Testis (tissue), 5 donors: Measurements from ENCODE around the gene UQCRH. TPM values are rescaled to one million over a fixed set of nuclear protein-coding genes. Genes with fewer than 3 reads are reported as not detected.

Source experiments
- DNase-seq: peaks from one replicate; pipeline ENCODE4 v3.0.0-alpha.2; 2019
- H3K27ac ChIP-seq, 2 donors: fragments of 200-600 bp; sonication (generic); one replicate each; pipeline ENCODE4 v1.5.1; 2019
- H3K27me3 ChIP-seq: fragments of 200-600 bp; sonication (generic); one replicate; pipeline ENCODE4 v1.5.1; 2019
- H3K36me3 ChIP-seq: fragments of 200-600 bp; sonication (generic); one replicate; pipeline ENCODE4 v1.5.1; 2017; ENCODE audit warnings: low read depth; ENCODE audit errors: missing control alignments
- H3K4me1 ChIP-seq: fragments of 200-600 bp; sonication (generic); one replicate; pipeline ENCODE4 v1.5.1; 2019
- H3K4me3 ChIP-seq, 2 donors: fragments of 200-600 bp; sonication (generic); one replicate each; pipeline ENCODE4 v1.5.1; 2017 to 2019
- H3K9me3 ChIP-seq: fragments of 200-600 bp; sonication (generic); one replicate; pipeline ENCODE4 v1.5.1; 2017
- CTCF ChIP-seq, 3 experiments: fragments of 450-650 bp in 2 of 3; fragments of 200-600 bp in 1 of 3; sonication (generic) in 1 of 3; IDR thresholded peaks; one replicate each; pipeline ENCODE4 v1.5.1; 2016 to 2019; ENCODE audit warnings: antibody characterized with exemption in 3 of 3, mild to moderate bottlenecking in 2 of 3, moderate library complexity in 1 of 3
- POLR2A ChIP-seq: fragments of 450-650 bp; IDR thresholded peaks from one replicate; pipeline ENCODE4 v1.6.1; 2017; ENCODE audit warnings: antibody characterized with exemption, mild to moderate bottlenecking, moderate library complexity
- WGBS, 2 donors: methylation state at CpG; one replicate each; pipeline ENCODE4 v1.1.5; 2018; 5-methylcytosine and 5-hydroxymethylcytosine counted together
- intact Hi-C: fragments of 100-400 bp; cut with DNase I; formaldehyde crosslinking; loops from one replicate; pipeline ENCODE4 v1.15.1; 2023; ENCODE audit warnings: low total_unique reads
- long read RNA-seq, 2 donors: transcript quantifications; one replicate each; lab custom pipeline, GENCODE V29; 2026
- polyA plus RNA-seq: library from polyadenylated mRNA; stranded (reverse); fragments of 350-450 nt; fragmentation: Illumina TruSeq; extraction: RNeasy Lipid Tissue Mini Kit (QIAGEN cat#74804); gene quantifications from one replicate; pipeline ENCODE4 v1.2.3, GENCODE V29; 2014; ENCODE audit warnings: low read depth, low replicate concordance; ENCODE audit not compliant: insufficient read depth
- total RNA-seq, 2 donors: library from RNA; depleted of rRNA; stranded (reverse); fragments of >200 nt; gene quantifications; one replicate each; pipeline ENCODE4 v1.2.3, GENCODE V29; 2016

The UQCRH gene
- 100 to 1,000 TPM; 183 to 259 TPM for total RNA-seq
- polyA plus RNA-seq: 165 TPM
- long read RNA-seq, donor 1, transcript UQCRH-205 (5 exons, 674 nt): minor isoform, 9 of 266 reads
- long read RNA-seq, donor 1, transcript UQCRH-202 (2 exons, 621 nt): minor isoform, 14 of 266 reads
- long read RNA-seq, donor 1, transcript UQCRH-201 (4 exons, 604 nt): major isoform, 203 of 266 reads
- long read RNA-seq, donor 1, partial matches to known transcripts: 0 of 266 reads
- long read RNA-seq, donor 1, other reads (novel, unspliced or antisense): 39 of 266 reads
- long read RNA-seq, donor 2, transcript UQCRH-201 (4 exons, 604 nt): major isoform, 147 of 190 reads
- long read RNA-seq, donor 2, transcript UQCRH-202 (2 exons, 621 nt): minor isoform, 8 of 190 reads
- long read RNA-seq, donor 2, partial matches to known transcripts: 13 of 190 reads
- long read RNA-seq, donor 2, other reads (novel, unspliced or antisense): 17 of 190 reads

- peak; percentile 98 for DNase-seq
- intact Hi-C loops: no loop called here
- Histone ChIP-seq H3K27me3 (no peaks in the 10 kb centered on the region), H3K36me3 (no peaks in the 10 kb centered on the region), H3K9me3 (no peaks in the 10 kb centered on the region), H3K27ac (peak within 1 kb of the TSS; percentile 99 to 100), H3K4me1 (peaks cover 27% of the 10 kb centered on the region), H3K4me3 (peak within 1 kb of the TSS; percentile 87 to 98)
- WGBS, 2 donors: 0% methylated on average over 35 to 59 of the region's 61 CpGs
- TF ChIP-seq CTCF (IDR thresholded peaks at IDR 0.05) (peak in 1 of 3 experiments; percentile 13), POLR2A (peak; percentile 69)
Measured at GRCh38 chr1:46303038-46303871, at the start of gene UQCRH, which contains the start of gene LRRC41. TSS of gene UQCRH (plus strand) at chr1:46303698. CDS start at chr1:46303767, 69 bp downstream. TSS of gene LRRC41 (minus strand) at chr1:46303616. CDS start at chr1:46303322, 294 bp downstream.

GRCh38 chr1:46254668-46255067 lies 48.8 kb upstream of the UQCRH start:
- H3K4me3 ChIP-seq: no peak overlapping the region
- WGBS, 2 donors: 90 to 97% methylated on average over 5 of the region's 5 CpGs
- intact Hi-C loops: no loop called here
- no peaks in the 10 kb centered on the region for H3K4me1 ChIP-seq
- TF ChIP-seq POLR2A: no peak
- TF ChIP-seq CTCF (IDR thresholded peaks at IDR 0.05): no peak
- H3K27ac ChIP-seq: no peak overlapping the region
- H3K27me3 ChIP-seq: no peaks in the 10 kb centered on the region
- no peaks in the 10 kb centered on the region for H3K36me3 ChIP-seq
- DNase-seq: no peak
- no peaks in the 10 kb centered on the region for H3K9me3 ChIP-seq

GRCh38 chr1:46256523-46256922 lies 47.0 kb upstream of the UQCRH start:
- no peak for TF ChIP-seq CTCF (IDR thresholded peaks at IDR 0.05)
- TF ChIP-seq POLR2A: no peak
- intact Hi-C loops: no loop called here
- Histone ChIP-seq H3K27ac (no peak overlapping the region), H3K27me3 (no peaks in the 10 kb centered on the region), H3K9me3 (no peaks in the 10 kb centered on the region), H3K4me3 (no peak overlapping the region), H3K4me1 (no peaks in the 10 kb centered on the region), H3K36me3 (no peaks in the 10 kb centered on the region)
- no peak for DNase-seq
- 89 to 93% methylated on average over 2 of the region's 2 CpGs for WGBS, 2 donors

GRCh38 chr1:46262508-46262907 lies 41.0 kb upstream of the UQCRH start:
- Histone ChIP-seq H3K27me3 (no peaks in the 10 kb centered on the region), H3K27ac (no peak overlapping the region), H3K4me1 (no peaks in the 10 kb centered on the region), H3K4me3 (no peak overlapping the region), H3K9me3 (no peaks in the 10 kb centered on the region), H3K36me3 (no peaks in the 10 kb centered on the region)
- TF ChIP-seq POLR2A (no peak), CTCF (IDR thresholded peaks at IDR 0.05) (no peak)
- intact Hi-C loops: no loop called here
- WGBS, 2 donors: 65 to 72% methylated on average over 1 of the region's 1 CpG
- no peak for DNase-seq
